HG02610 (cell line): Measurements from ENCODE around the gene DPP6.

ENCODE experiments used
- ATAC-seq: cut with Tn5 transposase; IDR thresholded peaks from one replicate; pipeline ENCODE4 v1.9.1; 2021; ENCODE audit warnings: mild to moderate bottlenecking, moderate library complexity; ENCODE audit not compliant: unreplicated experiment

DPP6 gene

DNA sequence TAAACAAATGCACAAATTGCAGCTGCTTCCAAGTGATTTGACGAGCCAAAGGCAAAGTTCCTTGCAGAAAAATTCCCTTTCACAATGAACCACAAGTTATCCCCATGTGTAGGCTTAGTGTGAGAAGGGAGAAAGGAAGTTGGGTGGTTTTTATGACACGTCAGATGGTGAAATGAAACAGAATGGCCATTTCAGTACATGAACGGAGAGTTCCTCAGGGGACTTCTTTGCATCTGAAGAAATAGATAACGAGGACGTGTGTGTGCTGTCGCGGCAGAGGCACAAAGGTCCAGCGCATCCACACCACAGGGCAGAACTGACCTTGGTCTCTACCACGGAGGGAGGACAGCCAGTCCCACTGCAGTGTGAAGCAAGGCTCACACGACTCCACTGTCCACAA lies 814.9 kb downstream of the DPP6 start:
- ATAC-seq: peak; percentile 61

GRCh38 chr7:154868921-154869320 lies 816.7 kb downstream of the DPP6 start:
- no peak for ATAC-seq

DNA sequence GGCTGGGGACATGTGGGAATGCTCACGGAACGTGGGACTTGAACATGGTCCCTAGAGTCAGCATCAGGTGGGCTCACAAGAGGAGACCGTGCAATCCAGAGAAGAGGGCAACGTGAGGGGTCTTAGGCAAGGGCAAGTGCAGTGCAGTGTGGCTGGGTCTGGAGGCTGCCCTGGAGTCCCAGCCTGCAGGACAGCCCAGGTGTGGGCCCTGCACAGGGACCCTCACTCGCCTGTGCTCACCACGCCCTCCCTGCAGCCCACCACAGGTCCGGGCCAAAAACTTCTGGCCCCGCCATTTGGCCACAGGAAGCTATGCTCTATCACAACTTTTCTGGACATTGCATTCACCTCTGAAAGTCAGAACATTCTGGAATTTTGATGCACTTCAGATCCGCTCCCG lies 817.2 kb downstream of the DPP6 start:
- ATAC-seq: no peak

DNA sequence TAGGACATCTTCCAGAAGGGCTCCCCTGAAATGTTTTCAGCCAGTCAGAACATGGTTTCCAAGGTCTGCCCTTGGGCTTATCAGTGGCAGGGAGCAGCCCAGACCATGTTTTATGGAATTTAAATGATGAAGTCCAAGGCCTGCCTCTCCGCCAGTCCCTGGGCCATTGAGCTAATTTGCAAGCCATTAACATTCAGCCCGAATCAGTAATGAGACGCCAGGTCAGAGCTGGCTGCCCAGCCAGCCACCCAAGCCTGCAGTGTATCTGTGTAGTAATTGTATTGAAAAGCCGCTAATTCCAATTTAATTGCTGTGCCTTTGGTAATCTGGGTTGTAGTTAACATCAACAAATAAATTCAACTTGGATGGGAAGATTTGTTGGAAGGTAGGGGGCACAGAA lies 819.3 kb downstream of the DPP6 start:
- no peak for ATAC-seq

DNA sequence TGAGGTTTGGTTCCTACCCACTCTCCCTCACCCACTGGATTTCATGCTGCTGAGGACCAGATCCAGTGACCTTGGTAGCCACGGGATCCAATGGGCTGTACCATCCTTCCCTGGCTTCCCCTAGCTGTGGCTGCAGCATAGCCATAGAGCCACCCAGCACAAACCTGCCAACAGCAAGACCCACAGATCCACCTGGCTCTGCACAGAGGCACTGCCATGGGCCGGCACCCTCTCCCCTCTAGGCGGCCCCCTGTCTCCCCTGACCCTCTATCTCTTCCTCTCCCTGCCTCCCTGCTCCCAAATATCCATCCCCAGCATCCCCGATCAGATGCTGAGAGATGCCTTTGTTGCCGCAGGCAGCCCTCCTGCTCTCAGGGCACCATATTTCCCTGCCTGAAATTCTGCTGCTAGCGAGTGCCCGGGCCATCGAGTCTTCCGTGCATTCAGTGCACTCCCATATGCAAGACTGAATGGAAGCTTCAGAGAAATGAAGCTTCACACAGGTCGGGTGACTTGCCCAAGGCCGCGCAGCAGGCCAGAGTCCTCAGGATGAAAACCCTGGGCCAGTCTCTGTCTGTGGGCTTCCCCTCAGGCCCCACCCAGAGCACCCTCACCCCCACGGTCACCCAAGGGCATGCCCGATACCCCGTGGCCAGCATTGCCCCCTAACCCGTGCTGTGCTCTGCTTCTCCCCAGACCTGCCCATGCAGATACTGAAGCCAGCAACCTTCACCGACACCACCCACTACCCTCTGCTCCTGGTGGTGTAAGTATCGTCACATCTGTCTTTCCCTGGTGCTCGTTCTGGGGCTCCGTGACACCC lies 819.9 kb downstream of the DPP6 start:
- no peak for ATAC-seq

DNA sequence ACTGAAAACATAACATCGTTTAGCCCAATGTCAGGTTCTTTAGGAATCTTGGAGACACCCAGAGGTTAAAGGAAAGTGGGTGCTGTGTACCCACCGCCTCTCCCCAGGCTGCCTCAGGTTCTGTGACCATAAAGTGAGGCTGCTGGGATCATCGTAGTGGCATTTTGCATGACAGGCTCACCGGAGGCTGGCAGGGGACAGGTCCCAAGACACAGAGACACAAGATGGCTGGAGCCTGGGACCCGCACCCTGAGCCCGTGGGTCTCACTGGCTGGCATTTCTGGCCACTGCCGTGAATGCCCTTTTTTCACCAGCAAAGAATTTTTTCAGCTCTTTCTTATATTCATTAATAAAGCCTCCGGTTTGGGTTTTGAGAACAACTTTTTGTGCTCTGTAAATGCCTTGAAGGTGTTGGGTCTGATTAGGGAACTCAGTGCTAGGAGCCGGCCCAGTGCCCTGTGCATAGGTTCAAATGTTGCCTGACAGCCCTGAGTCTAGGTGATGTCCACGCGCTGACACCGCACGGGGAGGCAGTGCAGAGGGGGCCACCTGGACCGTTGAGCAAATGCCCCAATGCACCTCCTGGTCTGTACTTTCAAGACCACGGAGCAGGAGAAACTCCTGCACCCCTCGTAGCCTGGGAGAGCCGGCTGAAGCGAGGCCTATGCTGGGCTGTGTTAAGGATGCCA lies 820.8 kb downstream of the DPP6 start:
- ATAC-seq: no peak

DNA sequence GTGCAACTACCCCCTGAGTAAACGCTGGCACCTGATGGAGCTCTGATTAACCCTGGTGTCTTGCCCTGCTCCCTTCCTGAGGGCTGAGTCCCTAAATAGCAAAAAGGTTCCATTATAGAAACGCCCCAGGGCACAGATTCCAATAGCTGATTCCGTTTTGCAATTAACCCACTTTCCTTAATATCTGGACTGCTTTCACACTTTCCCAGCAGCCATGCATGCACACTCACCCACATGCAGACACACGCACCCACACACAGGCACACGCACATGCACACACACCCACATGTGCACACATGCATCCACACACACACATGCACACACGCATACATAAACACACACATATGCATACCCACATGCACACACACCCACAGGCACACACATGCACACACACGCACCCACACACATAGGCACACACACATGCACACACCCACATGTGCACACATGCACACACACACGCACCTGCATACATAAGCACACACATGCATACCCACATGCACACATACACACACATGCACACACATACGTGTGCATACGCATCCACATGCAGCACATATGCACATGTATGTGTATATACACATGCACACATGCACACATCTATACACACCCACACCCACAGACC lies 821.4 kb downstream of the DPP6 start:
- no peak for ATAC-seq

DNA sequence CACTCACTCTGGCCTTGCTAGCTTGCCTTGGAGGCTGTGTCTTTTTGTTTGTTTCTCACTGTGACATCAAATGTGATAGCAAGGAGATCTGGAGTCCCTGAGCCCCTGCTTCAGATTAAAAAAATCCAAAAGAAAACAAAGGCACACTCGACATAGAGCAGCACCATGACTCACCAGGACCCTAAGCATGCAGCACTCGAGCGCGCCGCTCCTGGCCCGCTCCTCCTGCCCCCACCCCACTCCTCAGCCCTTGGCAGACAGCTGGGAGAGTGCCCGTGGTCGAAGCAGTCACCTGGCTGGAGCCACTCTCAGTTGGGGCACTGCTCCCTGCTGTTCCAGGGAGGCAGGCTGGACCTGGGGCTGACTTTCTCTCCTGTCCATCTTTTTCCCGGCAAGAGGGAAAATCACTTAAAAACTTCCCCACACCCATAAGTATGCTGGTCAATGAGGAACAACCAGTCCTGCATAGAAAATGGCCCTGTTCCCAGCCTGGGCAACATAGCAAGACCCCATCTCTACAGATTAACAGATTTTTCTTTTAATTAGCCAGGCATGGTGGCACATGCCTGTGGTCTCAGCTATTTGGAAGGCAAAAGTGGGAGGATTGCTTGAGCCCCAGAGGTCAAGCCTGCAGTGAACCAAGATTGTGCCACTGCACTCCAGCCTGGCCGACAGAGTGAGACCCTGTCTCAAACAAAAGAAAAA lies 822.4 kb downstream of the DPP6 start:
- ATAC-seq: no peak

DNA sequence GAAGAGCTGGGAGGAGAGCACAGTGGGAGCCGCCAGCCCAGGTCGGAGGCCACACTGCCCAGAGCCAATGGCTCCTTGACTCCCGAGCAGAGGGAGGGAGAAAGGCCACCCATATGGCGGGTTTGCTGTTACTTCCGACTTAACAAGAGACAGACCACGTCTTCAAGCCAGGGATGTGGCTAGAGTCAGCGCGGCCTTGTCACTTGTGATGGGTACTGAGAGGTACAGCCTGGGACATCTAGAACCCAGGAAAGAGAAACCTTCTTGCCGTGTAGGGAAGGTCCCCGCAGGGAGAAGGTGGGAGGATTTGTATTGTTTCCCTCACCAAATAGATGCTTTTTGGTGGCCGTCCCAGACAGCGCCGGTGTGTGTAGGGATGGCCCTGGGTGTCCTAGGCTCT lies 823.1 kb downstream of the DPP6 start:
- no peak for ATAC-seq

DNA sequence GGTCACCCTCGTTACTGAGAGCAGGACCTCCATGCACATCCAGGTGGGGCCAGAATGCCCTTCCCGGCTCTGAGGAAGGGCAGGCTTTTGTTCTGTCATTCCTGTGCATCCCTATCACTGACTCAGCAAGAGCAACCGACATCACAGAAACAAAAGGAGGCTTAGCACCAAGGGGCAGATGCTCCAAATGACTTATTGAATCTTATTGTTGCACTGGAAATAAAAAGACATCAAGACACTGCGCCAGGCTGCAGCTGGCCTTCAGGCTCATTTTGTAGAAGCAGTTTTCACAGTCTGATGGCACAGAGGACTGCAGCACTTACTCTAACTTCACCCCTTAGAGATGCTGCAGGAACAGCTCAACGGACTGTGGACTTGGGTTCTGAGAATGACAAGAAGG lies 824.3 kb downstream of the DPP6 start:
- ATAC-seq: no peak

DNA sequence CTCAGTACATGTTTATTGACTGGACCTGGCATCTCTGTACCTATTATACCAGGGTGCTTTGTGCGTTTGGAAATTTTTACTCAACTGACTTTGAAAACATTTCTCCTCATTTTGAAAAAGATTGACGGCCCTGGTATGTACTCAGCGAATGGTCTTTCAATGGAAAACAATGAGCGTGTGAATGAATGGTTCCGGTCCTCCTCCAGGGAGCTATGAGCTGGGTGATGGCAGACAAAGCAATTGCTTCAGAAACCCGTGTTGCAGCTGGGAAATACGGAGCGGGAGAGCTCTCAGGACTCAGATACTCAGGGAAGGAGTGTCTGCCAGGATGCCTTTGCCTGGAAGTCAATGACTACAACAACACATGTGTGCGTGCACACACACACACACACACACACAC lies 824.8 kb downstream of the DPP6 start:
- ATAC-seq: no peak

DNA sequence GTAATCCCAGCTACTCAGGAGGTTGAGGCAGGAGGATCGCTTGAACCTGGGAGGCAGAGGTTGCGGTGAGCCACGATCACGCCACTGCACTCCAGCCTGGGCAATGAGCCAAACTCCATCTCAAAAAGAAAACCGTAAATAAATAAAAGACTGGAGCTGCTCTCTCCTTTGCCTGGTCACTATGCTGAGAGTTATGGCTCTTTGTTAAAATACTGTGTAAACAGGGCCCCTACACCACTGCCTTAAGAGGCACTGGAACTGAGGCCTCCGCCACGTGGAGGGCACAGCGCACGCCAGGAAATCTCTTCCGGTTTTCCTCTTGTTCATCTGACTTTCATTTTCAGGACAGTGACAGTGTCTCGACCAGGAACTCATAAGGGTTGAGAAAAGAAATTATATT lies 827.4 kb downstream of the DPP6 start:
- no peak for ATAC-seq

- ATAC-seq: no peak
Observed at GRCh38 chr7:154880513-154880912, 828.3 kb downstream of the DPP6 start.

DNA sequence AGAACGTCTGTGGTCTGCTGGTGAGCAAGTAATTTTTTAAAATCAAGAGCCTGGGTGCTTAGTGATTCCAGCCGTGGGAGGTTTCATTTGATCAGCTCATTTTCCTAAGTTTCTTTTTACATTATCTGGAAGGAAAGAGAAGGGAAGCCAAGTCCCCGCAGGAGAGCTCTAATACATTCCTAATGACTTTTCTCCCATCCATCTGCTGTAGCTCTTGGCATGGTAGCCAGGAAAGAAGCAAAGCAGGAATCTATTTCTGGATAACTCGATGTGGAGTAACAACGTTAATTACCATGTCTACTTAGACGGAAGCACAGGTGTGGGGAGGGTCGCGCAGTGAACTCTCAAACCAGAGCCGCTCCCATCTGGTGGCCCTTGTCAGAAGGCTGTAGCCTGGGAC lies 828.8 kb downstream of the DPP6 start:
- ATAC-seq: no peak

- ATAC-seq: no peak
Observed at GRCh38 chr7:154881526-154881925, 829.3 kb downstream of the DPP6 start.

- no peak for ATAC-seq
Observed at GRCh38 chr7:154882931-154883474, 830.8 kb downstream of the DPP6 start.

- no peak for ATAC-seq
Observed at GRCh38 chr7:154884348-154884920, 832.2 kb downstream of the DPP6 start.

GRCh38 chr7:154886591-154886990 lies 834.4 kb downstream of the DPP6 start:
- ATAC-seq: no peak

DNA sequence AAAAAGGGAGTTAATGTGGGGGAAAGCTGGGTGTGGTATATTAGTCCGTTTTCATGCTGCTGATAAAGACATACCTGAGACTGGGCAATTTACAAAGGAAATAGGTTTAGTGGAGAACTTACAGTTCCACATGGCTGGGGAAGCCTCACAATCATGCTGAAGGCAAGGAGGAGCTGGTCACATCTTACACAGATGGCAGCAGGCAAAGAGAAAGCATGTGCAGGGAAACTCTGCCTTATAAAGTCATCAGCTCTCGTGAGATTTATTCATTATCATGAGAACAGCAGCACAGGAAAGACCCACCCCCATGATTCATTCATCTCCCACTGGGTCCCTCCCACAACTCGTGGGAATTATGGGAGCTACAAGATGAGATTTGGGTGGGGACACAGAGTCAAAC lies 836.5 kb downstream of the DPP6 start:
- ATAC-seq: no peak

DNA sequence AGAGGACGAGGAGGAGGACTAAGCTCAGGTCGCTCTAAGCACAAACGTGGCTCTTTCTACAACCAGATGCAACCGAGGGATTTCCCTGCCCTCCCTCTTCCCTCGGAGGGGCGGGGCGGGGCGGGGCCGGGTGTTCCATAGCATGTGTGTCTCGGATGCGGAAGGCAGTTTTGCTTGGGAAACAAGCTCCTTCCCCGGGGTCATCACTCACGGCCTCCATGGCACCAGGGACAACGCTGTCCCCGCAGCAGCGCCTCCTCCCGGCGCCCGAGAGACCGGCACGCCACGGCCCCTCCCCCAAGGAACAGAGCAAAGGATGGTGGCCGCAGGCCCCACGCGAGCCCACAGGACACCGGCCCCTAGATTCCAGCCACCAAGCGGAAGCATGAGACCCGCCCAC lies 840.3 kb downstream of the DPP6 start:
- no peak for ATAC-seq

GRCh38 chr7:154896076-154896475 lies 843.9 kb downstream of the DPP6 start:
- ATAC-seq: no peak
